Osteoblast (primary cell): Measurements from ENCODE around the gene GOLGA8N. TPM values are rescaled to one million over a fixed set of nuclear protein-coding genes. Genes with fewer than 3 reads are reported as not detected.

Experiments used
- DNase-seq: peaks from one replicate; pipeline ENCODE4 v3.0.0; 2011; ENCODE audit warnings: low spot score, mixed read lengths; ENCODE audit not compliant: insufficient read length; ENCODE audit errors: missing footprints
- H2AFZ ChIP-seq: 2 replicates; pipeline ENCODE4 v1.6.0; 2011; ENCODE audit warnings: mild to moderate bottlenecking, low read length
- H3K27ac ChIP-seq: 2 replicates; pipeline ENCODE4 v1.5.1; 2011; ENCODE audit warnings: mild to moderate bottlenecking, low read depth, low read length, moderate library complexity
- H3K27me3 ChIP-seq: 2 replicates; pipeline ENCODE4 v1.6.0; 2012; ENCODE audit warnings: mild to moderate bottlenecking, control low read depth, inconsistent platforms, low read length, moderate library complexity; ENCODE audit not compliant: insufficient read depth
- H3K36me3 ChIP-seq: 2 replicates; pipeline ENCODE4 v1.5.1; 2011; ENCODE audit warnings: mild to moderate bottlenecking, low read length, control low read depth, moderate library complexity; ENCODE audit not compliant: insufficient read depth
- H3K4me1 ChIP-seq: 2 replicates; pipeline ENCODE4 v1.5.1; 2011; ENCODE audit warnings: mild to moderate bottlenecking, low read length, control low read depth, moderate library complexity; ENCODE audit not compliant: insufficient read depth
- H3K4me2 ChIP-seq: 2 replicates; pipeline ENCODE4 v1.6.0; 2011; ENCODE audit warnings: mild to moderate bottlenecking, low read length; ENCODE audit not compliant: insufficient read depth
- H3K4me3 ChIP-seq: fragments of 200-600 bp; sonication (generic); 3 replicates; pipeline ENCODE4 v1.5.1; 2012; ENCODE audit warnings: mild to moderate bottlenecking, low read length, inconsistent platforms; ENCODE audit not compliant: insufficient read depth
- H3K79me2 ChIP-seq: 2 replicates; pipeline ENCODE4 v1.6.0; 2012; ENCODE audit warnings: mild to moderate bottlenecking, low read length, control low read depth, inconsistent platforms; ENCODE audit not compliant: insufficient read depth
- H3K9me3 ChIP-seq: 2 replicates; pipeline ENCODE4 v1.5.1; 2011; ENCODE audit warnings: low read depth, low read length, control low read depth
- H4K20me1 ChIP-seq: 2 replicates; pipeline ENCODE4 v1.6.0; 2012; ENCODE audit warnings: mild to moderate bottlenecking, low read length, control low read depth; ENCODE audit not compliant: insufficient read depth
- total RNA-seq: library from RNA; depleted of rRNA; stranded (reverse); fragments of >200 nt; gene quantifications from 2 replicates; pipeline ENCODE4 v1.2.3, GENCODE V29; 2012
- TF ChIP-seq, protein P1 (sequence below): IDR thresholded peaks from 2 replicates; pipeline ENCODE4 v1.5.1; 2011; ENCODE audit warnings: mild to moderate bottlenecking, low read depth, low read length, moderate library complexity; ENCODE audit errors: extremely low read depth

The GOLGA8N gene
- total RNA-seq, 1 donor: 4.7 TPM

DNA sequence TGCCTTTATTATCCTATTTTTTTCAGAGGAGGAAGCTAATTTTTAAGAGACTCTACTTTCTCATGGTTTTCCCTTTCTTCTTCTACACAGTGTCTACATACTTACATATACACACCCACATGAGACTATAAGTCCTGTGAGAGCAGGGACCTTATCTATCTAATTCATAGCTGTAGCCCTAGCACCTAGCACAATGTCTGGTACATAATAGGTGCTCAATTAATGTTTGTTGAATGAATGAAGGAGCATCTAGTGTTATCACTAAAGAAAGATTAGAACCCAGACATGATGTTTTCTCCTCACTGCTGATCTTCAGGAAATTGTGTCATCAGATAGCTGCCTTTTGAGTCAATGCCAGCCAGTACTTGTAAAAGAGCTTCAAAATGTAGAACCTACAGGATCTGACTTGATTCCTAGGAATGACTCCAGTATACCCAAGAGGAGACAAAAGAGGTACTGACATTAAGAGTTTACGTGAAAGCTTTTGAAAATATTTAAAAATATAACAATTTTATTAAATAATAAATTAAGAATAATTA, 50.7 kb downstream of the GOLGA8N start:
- H3K27ac ChIP-seq: no peak overlapping the region
- no peaks in the 10 kb centered on the region for H3K79me2 ChIP-seq
- no peaks in the 10 kb centered on the region for H4K20me1 ChIP-seq
- peaks cover under 1% of the 10 kb centered on the region for H3K4me1 ChIP-seq
- TF ChIP-seq, protein P1, sequence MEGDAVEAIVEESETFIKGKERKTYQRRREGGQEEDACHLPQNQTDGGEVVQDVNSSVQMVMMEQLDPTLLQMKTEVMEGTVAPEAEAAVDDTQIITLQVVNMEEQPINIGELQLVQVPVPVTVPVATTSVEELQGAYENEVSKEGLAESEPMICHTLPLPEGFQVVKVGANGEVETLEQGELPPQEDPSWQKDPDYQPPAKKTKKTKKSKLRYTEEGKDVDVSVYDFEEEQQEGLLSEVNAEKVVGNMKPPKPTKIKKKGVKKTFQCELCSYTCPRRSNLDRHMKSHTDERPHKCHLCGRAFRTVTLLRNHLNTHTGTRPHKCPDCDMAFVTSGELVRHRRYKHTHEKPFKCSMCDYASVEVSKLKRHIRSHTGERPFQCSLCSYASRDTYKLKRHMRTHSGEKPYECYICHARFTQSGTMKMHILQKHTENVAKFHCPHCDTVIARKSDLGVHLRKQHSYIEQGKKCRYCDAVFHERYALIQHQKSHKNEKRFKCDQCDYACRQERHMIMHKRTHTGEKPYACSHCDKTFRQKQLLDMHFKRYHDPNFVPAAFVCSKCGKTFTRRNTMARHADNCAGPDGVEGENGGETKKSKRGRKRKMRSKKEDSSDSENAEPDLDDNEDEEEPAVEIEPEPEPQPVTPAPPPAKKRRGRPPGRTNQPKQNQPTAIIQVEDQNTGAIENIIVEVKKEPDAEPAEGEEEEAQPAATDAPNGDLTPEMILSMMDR: no peak
- H3K4me3 ChIP-seq: no peak overlapping the region
- H3K4me2 ChIP-seq: no peak overlapping the region
- peak; percentile 10 for DNase-seq
- no peak overlapping the region for H2AFZ ChIP-seq
- peaks cover 8% of the 10 kb centered on the region for H3K36me3 ChIP-seq
- no peaks in the 10 kb centered on the region for H3K9me3 ChIP-seq
- no peaks in the 10 kb centered on the region for H3K27me3 ChIP-seq

DNA sequence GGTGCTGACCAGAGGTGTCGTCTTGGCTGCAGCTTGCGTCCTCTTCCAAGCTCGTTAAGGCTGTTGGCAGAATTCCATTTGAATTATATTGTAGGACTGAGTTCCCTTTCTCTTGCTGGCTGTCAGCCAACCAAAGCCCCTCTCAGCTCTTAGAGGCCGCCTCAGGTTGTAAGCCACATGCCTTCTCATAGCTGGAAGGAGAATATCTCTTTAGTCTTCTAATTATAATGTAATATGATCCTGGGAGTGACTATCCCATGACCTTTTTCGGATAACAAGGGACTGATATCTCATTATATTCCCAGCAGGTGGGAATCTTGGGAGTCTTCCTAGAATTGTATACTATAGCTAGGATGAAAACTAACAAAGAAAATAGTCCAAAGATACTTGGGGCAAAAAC, 53.0 kb downstream of the GOLGA8N start:
- Histone ChIP-seq H3K4me1 (peaks cover 13% of the 10 kb centered on the region), H3K9me3 (no peaks in the 10 kb centered on the region), H3K27me3 (no peaks in the 10 kb centered on the region), H4K20me1 (no peaks in the 10 kb centered on the region), H2AFZ (no peak overlapping the region), H3K79me2 (peaks cover 2% of the 10 kb centered on the region), H3K27ac (no peak overlapping the region), H3K36me3 (no peaks in the 10 kb centered on the region), H3K4me3 (no peak overlapping the region), H3K4me2 (no peak overlapping the region)
- TF ChIP-seq, protein P1: no peak
- no peak for DNase-seq

DNA sequence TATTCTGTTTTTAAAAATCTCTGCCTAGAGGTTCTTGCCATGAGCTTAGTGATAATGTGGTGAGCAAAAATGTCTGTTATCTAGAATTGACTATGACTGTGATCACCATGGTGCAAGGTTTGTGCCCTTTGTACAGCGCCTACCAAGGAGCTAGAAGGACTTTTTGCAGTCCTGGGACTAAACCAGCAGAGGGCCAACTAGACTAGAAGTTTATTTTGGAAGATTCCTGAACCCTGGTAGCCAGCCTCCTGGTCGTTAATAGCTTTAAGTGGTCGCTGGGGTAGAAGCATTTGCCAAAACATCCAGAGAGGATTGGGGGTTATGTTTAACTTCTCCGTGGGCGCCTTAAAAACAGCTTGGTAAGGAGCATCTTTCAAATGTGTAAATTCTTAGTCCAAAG, 56.1 kb downstream of the GOLGA8N start:
- Histone ChIP-seq H3K4me1 (peaks cover 22% of the 10 kb centered on the region), H4K20me1 (no peaks in the 10 kb centered on the region), H3K27ac (peak overlapping the region; percentile 14), H3K9me3 (no peaks in the 10 kb centered on the region), H3K36me3 (no peaks in the 10 kb centered on the region), H3K4me3 (no peak overlapping the region), H3K4me2 (peak overlapping the region; percentile 47), H3K27me3 (no peaks in the 10 kb centered on the region), H3K79me2 (peaks cover 8% of the 10 kb centered on the region), H2AFZ (peak overlapping the region; percentile 84)
- peak; percentile 69 for DNase-seq
- TF ChIP-seq, protein P1: peak; percentile 77

DNA sequence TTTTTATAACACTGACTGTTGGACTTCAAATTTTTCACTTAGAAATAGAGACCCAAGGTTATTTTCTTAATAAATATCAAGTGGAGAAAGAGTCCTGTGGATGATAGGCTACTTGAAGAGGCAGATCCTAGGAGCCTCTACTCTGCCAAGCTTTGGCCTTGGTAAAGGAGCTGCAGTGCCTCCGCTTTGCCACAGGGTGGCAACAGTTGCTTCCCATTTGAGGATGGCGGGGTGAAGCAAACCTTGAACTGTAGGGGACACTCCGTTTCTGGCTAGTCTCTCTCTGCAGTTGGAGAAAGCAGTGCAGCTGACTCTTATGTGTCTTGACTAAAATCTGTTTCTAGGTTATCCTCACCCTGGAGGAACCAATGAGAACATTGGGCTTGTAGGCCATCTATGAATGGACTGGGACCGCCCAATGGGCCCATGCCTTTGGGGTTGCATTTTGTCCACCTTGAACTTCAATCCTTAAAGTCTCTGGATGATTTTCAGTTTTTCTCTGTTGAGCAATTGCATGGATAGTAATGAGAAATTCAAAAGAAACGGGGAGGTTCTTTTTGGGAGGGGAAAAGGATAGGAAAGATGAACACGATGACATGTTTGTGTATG, 58.1 kb downstream of the GOLGA8N start:
- Histone ChIP-seq H3K9me3 (no peaks in the 10 kb centered on the region), H3K79me2 (peaks cover 8% of the 10 kb centered on the region), H3K4me1 (peaks cover 22% of the 10 kb centered on the region), H2AFZ (peak overlapping the region; percentile 6), H3K27ac (peak overlapping the region; percentile 1), H3K36me3 (no peaks in the 10 kb centered on the region), H4K20me1 (no peaks in the 10 kb centered on the region), H3K4me2 (no peak overlapping the region), H3K27me3 (no peaks in the 10 kb centered on the region), H3K4me3 (no peak overlapping the region)
- DNase-seq: peak; percentile 82
- TF ChIP-seq, protein P1: peak; percentile 99
